ENCODE measurements around the gene ANKRD39. TPM values are rescaled to one million over a fixed set of nuclear protein-coding genes. Genes with fewer than 3 reads are reported as not detected.
"Not testable (repeated sequence)": the region's sequence is repeated elsewhere in the genome, so short reads cannot be mapped to it uniquely, and the experiment has no call there.

Gene ANKRD39
- total RNA-seq, 1 donor from 2014 or later, result 23.4 TPM

- Mint-ChIP-seq H3K36me3 (ENCODE audit: low read depth) (peaks cover 8% of the 10 kb centered on the region), H3K27ac (ENCODE audit: unreplicated experiment) (no peak overlapping the region), H3K4me1 (peaks cover 25% of the 10 kb centered on the region), H3K4me3 (peak overlapping the region; percentile 77), H3K9me3 (no peaks in the 10 kb centered on the region), H3K27me3 (ENCODE audit: low read depth) (no peaks in the 10 kb centered on the region)
- TF ChIP-seq CTCF (conservative IDR thresholded peaks at IDR 0.05), result no peak
- DNase-seq (ENCODE audit: low read depth, low spot score), result no peak
Observed at GRCh38 chr2:96865654-96866053, 7.8 kb upstream of the ANKRD39 start.

GRCh38 chr2:96864343-96865091 lies 6.7 kb upstream of the ANKRD39 start:
- Mint-ChIP-seq H3K9me3 (no peaks in the 10 kb centered on the region), H3K36me3 (ENCODE audit: low read depth) (peaks cover 8% of the 10 kb centered on the region), H3K4me1 (peaks cover 33% of the 10 kb centered on the region), H3K27me3 (ENCODE audit: low read depth) (no peaks in the 10 kb centered on the region), H3K27ac (ENCODE audit: unreplicated experiment) (no peak overlapping the region), H3K4me3 (no peak overlapping the region)
- DNase-seq (ENCODE audit: low read depth, low spot score), result no peak
- TF ChIP-seq CTCF (conservative IDR thresholded peaks at IDR 0.05), result no peak

GRCh38 chr2:96863575-96864342 lies 5.9 kb upstream of the ANKRD39 start:
- TF ChIP-seq CTCF (conservative IDR thresholded peaks at IDR 0.05), result no peak
- DNase-seq (ENCODE audit: low read depth, low spot score), result no peak
- Mint-ChIP-seq H3K4me3 (peak overlapping the region; percentile 81), H3K9me3 (no peaks in the 10 kb centered on the region), H3K27ac (ENCODE audit: unreplicated experiment) (no peak overlapping the region), H3K27me3 (ENCODE audit: low read depth) (no peaks in the 10 kb centered on the region), H3K36me3 (ENCODE audit: low read depth) (peaks cover 8% of the 10 kb centered on the region), H3K4me1 (peaks cover 41% of the 10 kb centered on the region)

GRCh38 chr2:96863056-96863455 lies 5.2 kb upstream of the ANKRD39 start:
- not testable (repeated sequence) for H3K36me3 Mint-ChIP-seq (ENCODE audit: low read depth); H3K27ac Mint-ChIP-seq (ENCODE audit: unreplicated experiment); H3K9me3 Mint-ChIP-seq; H3K27me3 Mint-ChIP-seq (ENCODE audit: low read depth); DNase-seq (ENCODE audit: low read depth, low spot score)
- Mint-ChIP-seq H3K4me3 (peak overlapping the region; percentile 81), H3K4me1 (peaks cover 42% of the 10 kb centered on the region)

GRCh38 chr2:96861074-96861473 lies 3.3 kb upstream of the ANKRD39 start:
- H3K4me1 Mint-ChIP-seq, result peaks cover 47% of the 10 kb centered on the region
- peaks cover 8% of the 10 kb centered on the region for H3K36me3 Mint-ChIP-seq (ENCODE audit: low read depth)
- no peak for DNase-seq (ENCODE audit: low read depth, low spot score)
- H3K27ac Mint-ChIP-seq (ENCODE audit: unreplicated experiment), result no peak overlapping the region
- no peaks in the 10 kb centered on the region for H3K27me3 Mint-ChIP-seq (ENCODE audit: low read depth)
- H3K9me3 Mint-ChIP-seq, result no peaks in the 10 kb centered on the region
- TF ChIP-seq CTCF (conservative IDR thresholded peaks at IDR 0.05), result no peak
- peak overlapping the region; percentile 67 for H3K4me3 Mint-ChIP-seq
